Inferior parietal cortex (tissue), 1 donor: ENCODE data around the gene MMD2.
"Not testable (repeated sequence)": the region's sequence is repeated elsewhere in the genome, so short reads cannot be mapped to it uniquely, and the experiment has no call there.

Experiments
- DNase-seq: peaks from one replicate; pipeline ENCODE4 v3.0.0-alpha.2; 2016; ENCODE audit errors: extremely low spot score

The MMD2 gene

DNA sequence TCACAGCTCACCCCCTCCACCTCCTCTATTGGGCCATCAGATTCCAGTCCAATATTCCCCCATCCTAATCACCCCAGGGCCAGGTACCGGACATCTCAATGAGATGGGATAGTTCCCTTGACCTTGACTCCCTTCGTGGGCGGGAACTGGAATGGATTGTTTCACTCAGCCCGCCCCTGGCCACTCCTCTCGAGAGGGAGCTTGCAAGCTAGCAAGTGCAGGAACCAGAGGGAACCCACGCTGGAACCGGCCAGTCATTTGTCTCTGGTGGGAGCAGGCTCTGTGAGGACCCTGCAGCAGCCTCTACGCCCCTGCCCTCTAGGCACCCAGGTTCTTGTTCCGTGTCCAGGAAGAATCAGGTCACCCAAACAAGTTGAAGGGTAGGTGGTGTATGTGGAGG is 64.5 kb downstream of the MMD2 start:
- DNase-seq = no peak

DNA sequence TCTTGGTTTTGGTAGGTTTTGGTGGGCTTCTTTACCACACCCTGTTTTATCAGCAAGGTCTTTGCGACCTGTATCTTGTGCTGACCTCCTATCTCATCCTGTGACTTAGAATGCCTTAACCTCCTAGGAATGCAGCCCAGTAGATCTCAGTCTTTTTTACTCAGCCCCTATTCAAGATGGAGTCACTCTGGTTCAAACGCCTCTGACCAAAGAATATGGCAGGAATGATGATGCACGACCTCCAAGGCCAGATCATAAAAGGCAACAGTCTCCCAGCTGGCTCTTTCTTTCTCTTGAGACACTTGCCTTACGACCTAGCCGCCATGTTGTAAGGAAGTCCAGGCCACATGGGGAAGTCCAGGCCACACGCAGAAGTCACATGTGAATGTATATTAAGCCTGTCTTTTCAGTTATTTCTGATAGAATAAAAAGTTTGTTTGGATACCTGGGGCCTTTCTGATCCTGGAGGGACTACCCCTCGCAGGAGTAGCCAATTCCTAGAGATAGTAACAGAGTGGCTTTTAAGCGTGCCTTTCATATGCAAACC is 65.0 kb downstream of the MMD2 start:
- DNase-seq = no peak

DNA sequence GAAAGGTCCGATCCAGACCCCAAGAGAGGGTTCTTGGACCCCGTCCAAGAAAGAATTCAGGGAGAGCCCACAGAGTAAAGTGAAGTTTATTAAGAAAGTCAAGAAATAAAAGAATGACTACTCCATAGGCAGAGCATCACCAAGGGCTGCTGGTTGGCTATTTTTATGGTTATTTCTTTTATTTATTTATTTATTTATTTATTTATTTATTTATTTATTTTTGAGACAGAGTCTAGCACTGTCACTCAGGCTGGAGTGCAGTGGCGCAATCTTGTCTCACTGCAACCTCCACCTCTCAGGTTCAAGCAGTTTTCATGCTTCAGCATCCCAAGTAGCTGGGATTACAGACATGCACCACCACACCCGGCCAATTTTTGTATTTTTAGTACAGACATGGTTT is 65.8 kb downstream of the MMD2 start:
- not testable (repeated sequence) for DNase-seq

DNA sequence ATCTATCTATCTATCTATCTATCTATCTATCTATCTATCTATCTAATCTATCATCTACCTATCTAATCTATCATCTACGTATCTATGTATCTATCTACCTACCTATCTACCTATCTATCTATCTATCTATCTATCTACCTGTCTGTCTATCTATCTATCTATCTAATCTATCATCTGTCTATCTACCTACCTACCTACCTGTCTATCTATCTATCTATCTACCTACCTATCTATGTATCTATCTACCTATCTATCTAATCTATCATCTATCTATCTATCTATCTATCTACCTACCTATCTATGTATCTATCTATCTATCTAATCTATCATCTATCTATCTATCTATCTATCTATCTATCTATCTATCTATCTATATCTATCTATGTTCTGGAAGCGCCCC is 67.5 kb downstream of the MMD2 start:
- not testable (repeated sequence) for DNase-seq

DNA sequence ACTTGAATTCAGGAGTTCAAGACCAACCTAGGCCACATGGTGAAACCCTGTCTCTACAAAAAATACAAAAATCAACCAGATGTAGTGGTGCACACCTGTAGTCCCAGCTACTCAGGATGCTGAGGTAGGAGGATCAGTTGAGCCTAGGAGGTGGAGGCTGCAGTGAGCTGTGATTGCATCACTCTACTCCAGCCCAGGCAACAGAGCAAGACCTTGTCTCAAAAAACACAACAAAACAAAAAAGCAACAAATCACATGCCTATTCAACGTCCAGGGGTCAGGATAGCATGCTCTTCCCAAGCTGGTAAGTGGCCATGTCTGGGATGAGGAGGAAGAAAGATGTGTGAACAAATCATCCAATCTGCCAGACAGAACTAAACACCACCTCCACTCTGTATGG is 69.3 kb downstream of the MMD2 start:
- DNase-seq = no peak

DNA sequence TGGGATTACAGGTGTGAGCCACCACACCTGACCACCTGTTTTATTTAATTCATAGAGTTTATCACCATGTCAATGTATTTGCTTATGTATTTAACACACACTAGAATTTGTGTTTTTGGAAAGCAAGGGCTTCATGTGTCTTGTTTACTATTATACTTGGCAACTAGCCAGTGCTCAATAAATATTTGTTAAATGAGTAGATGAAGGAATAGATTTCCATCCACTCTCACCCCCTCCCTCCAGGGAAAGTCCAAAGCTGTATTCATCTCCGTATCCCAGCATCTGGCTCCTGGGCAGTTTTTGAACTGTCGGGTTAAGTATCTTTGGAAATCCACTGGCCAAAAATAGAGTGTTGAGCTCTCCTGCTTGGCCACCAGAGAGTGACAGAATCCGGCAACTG is 70.8 kb downstream of the MMD2 start:
- DNase-seq = no peak

DNA sequence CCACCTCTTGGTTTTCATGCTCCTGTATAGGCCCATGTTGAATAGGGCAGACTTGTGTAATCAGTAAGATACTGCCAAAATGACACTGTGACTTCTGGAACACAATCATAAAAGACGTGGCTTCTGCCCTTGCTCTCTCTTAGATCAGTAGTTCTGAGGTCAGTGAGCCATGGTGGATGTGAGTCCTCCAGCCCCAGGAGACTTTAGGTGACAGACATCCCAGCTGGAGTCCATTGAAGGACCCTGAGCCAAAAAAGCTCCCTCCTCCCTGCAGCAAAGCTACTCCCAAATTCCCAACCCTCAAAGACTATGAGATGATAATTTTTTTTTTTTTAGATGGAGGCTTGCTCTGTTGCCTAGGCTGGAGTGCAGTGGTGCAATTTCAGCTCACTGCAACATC is 72.3 kb downstream of the MMD2 start:
- no peak for DNase-seq

DNA sequence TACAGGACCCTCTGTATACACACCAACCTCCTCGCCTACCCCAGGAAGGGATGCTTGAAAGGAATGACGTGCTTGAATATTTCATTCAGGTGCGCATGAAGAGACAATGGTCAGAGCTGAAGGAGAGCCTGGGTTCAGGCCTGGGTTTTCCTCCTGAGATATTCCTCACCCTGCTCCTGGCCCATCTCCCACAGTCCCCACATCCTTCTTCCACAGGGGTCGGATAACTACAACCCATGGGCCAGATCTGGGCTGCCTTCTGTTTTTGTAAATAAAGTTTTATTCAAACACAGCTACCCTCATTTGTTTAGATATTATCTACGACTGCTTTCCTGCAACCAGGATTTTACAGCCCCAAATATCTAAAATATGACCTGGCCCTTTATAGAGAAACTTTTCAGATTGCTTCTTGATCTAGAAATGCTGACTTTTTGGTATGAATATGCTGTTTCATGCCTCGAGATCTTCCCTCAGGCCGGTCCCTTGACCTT is 73.6 kb downstream of the MMD2 start:
- DNase-seq = no peak

DNA sequence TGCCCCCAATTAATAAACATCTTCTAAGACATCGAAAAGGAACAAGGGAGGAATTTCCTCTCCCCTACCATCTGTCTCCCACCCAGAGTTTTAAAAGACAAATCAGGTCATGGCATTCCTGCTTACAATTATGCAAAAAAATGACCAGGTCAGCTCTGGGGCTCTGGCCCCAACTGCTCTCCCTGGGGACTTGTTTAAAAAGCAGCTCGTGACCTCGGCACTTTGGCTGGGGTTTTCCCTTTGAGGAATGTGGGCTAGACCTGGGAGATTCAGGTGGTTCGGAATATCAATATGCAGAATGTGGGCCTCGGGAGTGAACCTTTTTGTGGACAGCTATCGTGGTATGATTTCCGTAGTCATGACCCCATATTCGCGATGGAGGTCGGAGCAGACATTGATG is 74.8 kb downstream of the MMD2 start:
- no peak for DNase-seq

DNA sequence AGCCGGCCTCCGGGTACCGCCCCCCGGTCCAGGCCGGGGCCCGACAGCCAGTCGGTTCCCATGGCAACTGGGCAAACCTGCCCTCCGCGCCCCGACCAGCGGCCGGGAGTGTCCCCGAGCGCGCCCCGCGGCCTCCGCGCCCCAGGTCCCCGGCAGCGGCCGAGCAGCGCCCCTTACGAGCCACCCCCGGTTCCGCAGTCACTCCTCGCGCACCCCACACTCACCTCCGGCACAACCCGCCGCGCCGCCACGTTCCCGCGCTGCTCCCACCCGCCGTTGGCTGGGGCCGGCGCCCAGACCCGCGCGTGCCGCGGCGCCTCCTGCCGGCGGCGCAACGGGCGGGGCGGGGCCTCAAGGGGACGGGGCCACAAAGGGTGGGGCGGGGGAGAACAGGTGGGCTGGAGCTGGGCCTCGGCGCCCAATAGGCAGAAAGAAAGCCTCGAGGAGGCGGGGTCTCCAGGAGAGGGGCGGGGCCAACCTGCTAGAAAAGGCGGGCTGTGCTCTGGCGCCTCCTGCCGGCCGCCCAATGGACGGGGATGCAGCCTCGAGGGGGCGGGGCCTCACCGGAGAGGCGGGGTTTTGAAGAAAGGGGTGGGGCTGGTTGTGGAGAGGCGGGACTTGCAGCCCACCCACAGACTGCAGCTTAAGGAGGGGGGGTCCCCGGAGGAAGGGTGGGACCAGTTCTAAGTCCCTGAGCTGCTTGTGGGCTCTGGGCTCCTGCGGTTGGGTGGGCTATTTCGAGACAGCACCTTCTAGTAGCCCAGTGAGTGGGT is 75.4 kb downstream of the MMD2 start, which contains the start of gene RADIL:
TSS of gene RADIL (minus strand) at position 345 of the 773 bp plus-strand sequence. CDS start 5,577 bp downstream, outside the sequence.
- DNase-seq = peak; percentile 76

DNA sequence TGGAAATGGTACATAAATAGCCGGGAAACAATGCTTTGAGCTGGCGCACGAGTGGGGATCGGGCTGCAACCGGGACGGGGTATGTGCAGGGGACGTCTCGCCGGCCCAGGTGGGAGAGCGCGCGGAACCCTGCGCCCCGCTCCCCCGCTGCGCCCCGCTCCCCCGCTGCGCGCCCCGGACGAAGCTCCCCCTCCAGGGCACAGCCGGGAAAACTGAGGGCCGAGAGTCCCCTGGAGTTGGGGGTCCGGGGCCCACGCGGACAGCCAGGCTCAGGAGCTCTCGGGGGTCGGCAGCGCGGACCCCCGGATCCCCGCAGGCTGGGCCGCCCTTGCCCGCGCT is 76.0 kb downstream of the MMD2 start:
- no peak for DNase-seq

DNA sequence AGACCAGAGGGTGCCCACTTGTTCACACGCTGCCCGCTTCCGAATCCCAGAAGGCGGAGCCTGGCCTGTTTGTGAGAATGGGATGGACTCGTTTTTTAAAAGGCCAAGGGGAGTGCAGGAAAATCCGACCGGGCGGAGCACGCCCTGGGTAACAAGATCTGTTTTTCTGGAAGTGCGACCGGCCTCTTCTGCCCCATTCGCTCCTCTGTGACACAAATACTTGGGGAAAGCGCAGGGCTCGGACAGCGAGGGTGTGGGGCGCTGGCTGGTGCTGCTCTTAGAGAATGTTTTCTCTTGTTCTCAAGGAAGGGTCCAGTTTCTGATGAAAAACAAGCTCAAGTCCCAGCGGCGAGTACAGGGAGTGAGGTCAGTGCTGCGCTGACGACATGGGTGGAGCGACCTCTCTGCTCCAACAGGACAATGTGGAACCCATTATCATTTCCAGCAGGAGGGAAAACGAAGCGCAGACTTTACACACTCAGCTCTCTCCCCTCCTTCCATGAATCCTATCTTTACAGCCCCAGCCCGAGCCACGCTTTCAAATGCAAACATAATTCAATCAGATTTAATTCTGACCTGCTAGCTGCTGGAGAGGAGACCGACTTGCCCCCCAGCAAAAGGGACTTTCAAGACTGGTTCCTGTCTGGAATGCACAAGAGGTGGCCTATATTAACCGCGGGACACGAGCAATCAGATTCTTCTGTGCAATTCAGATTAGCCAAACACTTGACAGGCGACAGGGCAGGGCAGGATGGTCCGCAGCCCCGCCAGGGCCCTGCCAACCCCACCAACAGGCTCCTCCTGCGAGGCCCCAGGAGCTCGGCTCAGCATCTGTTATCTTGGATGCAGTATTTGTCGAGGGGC is 76.6 kb downstream of the MMD2 start:
- peak; percentile 27 for DNase-seq

DNA sequence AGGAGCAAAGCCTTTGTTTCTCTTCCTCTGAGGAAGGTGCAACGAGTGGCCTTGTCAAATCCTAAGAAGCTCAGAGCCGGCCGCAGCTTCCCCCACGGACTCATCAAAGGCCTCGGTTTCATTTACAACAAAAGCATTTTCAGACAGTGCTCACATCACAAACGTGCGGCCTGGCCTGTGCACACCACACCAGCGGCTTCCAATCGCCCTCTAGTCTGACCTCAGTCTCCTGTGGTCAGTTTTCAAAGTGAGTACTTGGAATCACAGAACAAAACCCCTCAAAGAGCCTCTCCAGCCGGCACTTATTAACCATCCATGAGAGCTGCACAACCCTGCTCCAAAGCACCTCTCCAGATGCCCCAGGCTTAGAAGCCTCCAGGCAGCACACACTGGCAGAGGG is 78.8 kb downstream of the MMD2 start:
- DNase-seq = no peak

DNA sequence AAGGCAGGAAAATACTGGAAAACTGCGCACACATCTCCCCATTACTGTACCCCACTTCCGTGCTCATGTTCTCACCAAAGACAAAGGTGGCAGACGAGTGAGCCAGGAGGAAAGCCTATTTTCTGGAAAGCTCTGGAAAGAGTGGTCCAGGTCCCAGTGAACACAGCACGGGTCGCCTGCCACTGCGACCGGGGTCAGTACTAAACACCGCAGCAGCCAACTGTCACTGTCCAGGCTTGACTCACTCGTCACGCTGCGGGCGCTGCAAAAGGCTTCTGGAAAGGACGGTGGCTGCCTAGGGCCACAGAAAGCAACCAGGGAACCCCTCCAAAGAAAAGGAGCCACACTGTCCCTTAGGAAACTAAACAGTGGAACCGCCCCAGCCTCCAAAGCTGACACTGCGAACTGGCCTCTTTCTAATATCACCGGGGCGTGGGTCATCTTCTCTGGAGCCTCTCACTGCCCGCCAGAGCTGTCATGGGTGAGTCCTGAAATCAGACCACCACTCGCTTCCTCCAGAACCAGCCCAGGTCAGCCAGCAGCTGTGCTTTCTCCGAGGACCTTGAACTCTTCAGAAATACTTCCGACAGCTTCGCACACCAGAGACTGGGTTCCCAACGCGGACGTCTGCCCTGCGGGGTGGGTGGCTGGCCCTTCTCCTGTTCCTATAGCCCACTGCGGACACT is 79.4 kb downstream of the MMD2 start:
- no peak for DNase-seq

DNA sequence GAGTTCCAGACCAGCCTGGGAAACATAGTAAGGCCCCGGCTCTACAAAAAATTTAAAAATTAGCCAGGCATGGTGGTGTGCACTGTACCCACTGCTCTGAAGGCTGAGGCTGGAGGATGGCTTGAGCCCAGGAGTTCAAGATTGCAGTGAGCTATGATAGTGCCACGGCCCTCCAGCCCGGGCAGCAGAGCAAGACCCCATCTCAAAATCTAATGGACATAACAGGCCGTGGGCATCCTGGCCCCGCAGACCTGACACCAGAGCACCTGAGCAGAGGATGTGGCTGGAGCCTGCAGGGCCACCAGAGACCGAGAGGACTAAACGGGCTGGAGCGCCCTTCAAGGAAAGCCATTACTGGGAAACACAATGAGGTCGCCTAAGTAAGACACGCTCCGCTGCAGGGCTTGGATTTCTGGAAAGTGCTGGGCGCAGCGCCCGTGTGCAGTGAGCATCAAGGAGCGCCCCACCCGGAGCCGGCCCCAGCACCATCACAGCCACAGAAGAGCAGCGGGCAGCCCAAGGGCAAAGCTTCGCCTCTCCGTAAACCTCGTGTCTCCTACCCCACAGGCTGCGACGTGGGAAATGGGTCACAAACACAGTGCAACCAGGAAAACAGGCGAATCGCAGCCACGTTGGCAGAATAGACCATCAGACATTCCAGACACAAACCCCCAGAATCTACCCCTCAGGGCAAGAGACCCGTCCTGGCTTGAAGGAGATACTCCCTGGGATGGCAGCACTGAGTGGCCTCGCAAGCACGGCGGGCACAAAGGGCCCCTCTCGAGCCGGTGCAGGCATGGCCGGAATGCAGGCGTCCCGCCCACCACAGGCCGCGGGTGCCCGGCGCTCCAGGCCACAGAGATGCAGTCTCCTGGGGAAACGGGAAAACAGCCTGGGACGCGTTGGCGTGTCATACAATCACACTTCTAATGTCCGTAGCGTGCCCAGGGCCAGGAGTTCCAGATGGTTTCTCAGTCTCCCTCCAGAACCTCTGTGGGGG is 80.4 kb downstream of the MMD2 start:
- DNase-seq = no peak

DNA sequence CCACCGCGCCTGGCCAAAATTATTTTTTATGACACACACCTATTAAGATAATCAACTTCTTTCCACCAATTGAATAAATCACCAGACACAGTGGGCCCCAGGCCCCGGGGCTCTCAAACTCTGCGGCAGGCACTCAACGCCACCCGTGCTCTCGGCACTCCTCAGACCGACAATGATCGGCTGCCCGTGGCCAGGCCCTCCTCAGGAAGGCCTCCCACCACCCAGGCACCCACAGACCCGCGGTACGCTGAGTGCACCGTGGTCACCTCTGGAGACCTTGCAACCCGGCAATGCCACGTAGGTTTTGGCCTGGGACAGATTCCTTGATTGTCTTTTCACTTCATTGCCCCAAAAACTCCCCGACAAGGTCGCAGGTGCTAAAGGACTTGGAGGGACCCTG is 82.4 kb downstream of the MMD2 start:
- DNase-seq = no peak

DNA sequence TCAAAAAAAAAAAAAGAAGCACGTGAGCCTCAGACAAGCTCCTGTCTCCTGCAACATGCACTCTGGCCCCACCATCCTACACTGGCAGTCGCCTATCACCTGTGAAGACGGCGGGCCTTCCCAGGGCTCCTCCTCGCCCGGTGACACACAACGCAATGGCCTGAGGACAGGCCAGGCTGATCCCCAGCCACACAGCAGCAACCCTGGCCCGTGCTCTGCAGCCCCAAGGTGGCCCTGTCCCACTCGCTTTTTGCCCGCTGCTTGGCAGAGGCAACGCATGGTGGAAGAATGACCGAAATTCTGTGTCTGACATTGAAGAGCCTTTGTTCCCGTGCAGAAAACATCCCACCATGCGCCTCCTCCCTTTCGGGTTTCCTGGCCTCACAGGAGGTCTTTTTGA is 83.6 kb downstream of the MMD2 start:
- DNase-seq = no peak

DNA sequence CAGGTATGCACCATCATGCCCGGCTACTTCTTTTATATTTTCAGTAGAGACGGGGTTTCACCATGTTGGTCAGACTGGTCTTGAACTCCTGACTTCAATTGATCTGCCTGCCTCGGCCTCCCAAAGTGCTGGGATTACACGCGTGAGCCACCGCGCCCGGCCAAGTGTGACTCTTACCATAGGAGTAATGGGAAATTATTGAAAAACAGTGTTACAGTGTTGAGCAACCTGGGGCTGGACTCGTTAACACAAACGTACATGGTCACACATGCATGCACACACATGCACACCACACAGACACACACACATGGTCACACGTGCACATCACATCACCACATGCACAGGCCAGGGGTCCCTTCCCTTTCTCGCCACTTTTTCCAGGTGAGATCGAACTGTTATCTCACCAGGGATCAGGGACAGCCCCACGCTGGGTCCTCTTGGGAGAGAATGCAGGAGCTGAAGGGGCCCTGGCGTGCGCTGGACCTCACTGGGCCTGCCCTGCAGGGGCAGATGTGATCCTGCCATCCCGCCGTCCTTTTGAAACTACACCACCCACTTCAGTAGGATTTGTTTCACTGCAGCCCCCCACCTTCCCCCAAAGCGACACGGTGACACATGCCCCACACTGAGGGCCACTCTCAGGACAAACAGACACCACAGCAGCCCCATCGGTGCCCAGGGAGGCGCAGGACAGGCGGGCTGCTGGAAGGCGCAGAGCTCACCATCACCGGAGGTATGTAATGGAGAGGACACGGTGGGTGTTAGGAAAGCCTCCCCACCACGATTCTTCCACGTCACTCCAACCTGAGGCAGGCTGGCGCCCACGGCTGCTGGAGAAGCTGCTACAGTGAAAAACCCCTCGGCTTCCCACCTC is 85.7 kb downstream of the MMD2 start:
- DNase-seq = no peak

DNA sequence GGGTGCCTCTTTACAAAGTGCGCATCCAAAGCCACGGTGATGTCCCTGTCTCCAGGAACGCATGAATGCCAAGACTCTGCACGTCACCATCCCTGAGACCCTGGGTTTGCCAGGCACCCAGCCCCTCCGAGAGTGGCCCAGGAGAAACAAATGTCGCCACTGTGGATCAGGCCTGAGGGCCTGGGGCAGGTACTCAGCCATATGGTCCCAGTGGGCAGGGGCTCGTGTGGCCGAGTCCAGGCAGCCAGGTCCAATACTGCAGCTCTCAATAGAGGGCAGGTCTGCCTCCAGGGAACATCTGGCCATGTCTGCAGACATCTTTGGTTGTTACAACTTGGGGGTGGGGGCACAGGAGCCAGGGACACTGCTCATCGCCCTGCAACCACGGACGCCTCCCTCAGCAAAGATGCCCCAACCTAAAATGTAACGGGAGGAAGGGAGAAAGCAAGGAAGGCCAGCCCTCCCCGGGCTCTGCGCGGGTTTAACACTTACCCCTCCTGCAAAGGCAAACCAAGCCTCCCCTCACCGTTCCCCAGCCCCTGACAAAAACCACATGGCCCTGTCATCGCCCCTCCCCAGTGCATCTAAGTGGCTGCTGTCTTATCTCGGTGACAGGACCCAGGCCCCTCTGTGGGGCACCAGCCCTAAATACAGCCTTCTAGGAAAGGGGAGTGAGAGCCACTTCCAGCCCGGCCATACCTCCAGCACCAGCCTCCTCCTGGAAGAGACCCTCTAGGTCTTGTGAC is 86.9 kb downstream of the MMD2 start:
- no peak for DNase-seq
